ENCODE results near the gene TMEM114.
"Not testable (repeated sequence)": the region's sequence is repeated elsewhere in the genome, so short reads cannot be mapped to it uniquely, and the experiment has no call there.

The TMEM114 gene

DNA sequence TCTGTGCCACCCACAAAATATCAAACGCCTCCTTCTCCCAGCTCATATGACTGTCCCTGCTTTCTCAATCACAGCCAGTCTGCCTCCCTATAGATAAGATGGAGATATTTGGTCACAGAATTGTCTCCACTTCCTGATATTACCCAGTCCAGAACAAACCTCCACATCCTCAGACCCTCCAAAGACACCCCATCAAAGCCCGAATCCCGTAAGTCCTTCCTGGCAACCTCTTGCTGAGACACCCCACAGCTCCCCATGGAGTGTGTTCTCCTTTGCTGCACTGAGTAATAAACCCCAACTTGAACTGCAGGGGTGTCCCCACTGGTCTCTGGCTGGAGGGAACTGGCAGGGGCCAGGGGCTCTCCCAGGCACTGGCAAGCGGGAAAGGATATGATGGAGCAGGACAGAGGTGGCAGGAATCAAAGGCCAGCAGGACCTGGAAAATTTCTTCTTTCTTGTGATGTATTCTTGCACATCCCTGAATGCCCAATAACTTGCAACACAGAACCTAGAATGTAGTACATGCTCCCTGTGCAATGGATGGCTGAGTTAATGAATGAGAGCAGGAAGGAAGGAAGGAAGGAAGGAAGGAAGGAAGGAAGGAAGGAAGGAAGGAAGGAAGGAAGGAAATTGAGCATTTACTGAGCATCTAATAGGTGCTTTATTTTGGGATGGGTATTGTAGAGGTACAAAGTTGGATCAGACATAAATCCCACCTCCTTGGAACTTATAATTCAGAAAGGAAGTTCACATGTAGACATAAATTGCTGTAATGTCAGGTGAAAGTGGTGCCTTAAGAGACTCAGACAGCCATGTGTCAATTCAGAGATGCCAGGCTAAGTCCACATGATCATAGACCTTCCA is 13.9 kb downstream of the TMEM114 start:
- TF ChIP-seq, protein P1, sequence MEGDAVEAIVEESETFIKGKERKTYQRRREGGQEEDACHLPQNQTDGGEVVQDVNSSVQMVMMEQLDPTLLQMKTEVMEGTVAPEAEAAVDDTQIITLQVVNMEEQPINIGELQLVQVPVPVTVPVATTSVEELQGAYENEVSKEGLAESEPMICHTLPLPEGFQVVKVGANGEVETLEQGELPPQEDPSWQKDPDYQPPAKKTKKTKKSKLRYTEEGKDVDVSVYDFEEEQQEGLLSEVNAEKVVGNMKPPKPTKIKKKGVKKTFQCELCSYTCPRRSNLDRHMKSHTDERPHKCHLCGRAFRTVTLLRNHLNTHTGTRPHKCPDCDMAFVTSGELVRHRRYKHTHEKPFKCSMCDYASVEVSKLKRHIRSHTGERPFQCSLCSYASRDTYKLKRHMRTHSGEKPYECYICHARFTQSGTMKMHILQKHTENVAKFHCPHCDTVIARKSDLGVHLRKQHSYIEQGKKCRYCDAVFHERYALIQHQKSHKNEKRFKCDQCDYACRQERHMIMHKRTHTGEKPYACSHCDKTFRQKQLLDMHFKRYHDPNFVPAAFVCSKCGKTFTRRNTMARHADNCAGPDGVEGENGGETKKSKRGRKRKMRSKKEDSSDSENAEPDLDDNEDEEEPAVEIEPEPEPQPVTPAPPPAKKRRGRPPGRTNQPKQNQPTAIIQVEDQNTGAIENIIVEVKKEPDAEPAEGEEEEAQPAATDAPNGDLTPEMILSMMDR (IDR thresholded peaks at IDR 0.05), result no peak
- no peak overlapping the region for H3K27ac Mint-ChIP-seq
- H3K27me3 Mint-ChIP-seq (ENCODE audit: low read depth, poor library complexity), result peaks cover 30% of the 10 kb centered on the region
- H3K9me3 Mint-ChIP-seq, result peaks cover 5% of the 10 kb centered on the region
- H3K4me1 Mint-ChIP-seq, result peaks cover 13% of the 10 kb centered on the region
- DNase-seq, result no peak
- H3K36me3 Mint-ChIP-seq (ENCODE audit: low read depth), result no peaks in the 10 kb centered on the region
- H3K4me3 Mint-ChIP-seq, result no peak overlapping the region

DNA sequence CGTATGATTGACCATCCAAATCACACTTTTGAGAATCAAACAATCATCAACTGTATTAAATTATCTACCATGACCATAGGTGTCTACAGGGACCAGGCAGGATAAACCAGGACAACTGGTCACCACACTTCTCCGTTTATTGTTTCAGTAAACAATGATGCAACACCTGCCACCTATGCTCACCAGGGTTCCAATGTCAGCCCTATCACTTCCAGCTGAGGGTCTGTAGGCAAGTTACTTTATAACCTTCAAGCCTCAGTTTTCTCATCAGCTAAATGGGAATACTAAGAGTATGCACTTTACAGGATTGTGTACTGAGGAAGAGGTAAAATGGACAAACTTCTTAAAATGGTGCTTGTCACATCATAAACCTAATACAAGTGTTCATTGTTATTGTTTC is 14.9 kb downstream of the TMEM114 start:
- peaks cover 17% of the 10 kb centered on the region for H3K4me1 Mint-ChIP-seq

DNA sequence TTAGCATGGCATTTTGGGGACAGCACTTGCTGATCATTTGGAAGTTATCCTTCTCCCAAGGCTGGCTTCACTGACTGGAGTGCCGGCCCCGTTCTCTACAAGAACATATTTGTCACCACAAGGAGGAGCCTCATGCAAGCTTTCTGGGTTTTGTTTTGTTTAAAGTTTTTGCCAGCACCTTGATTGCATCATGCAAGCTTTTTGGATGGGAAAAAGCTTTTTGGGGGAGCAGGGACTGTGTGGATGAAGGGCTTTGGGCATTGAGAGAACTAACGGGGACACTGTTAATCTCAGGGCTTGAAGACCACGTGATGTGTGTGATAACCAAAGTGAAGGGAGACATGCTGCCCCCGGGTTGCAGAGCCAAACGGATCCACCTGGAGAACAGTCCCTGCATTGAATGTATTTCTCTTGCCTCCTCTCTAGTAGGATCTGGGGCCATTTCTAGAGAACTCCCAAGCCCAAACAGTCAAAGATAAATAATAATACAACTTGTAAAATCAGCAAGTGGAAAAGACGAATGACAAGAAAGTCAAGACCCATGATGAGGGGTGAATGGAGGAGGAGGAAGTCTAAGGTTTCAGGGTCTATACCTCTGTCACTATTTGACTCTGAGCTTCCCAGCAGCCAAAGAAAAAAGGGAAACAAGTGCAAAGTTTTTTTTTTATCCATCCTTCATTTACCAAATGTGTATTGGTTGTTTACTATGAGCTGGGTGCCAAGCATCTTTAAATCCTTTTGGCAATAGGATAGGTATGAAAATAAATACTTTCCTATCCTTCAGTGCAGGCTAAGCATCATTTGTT is 17.2 kb downstream of the TMEM114 start:
- Mint-ChIP-seq H3K36me3 (ENCODE audit: low read depth) (no peaks in the 10 kb centered on the region), H3K27ac (no peak overlapping the region), H3K27me3 (ENCODE audit: low read depth, poor library complexity) (peaks cover 26% of the 10 kb centered on the region), H3K4me3 (no peak overlapping the region), H3K9me3 (peaks cover 5% of the 10 kb centered on the region), H3K4me1 (peaks cover 24% of the 10 kb centered on the region)
- DNase-seq, result peak; percentile 22
- TF ChIP-seq, protein P1 (IDR thresholded peaks at IDR 0.05), result peak; percentile 50

More for the DNA sequence above, 14.9 kb downstream of the TMEM114 start:
- no peak for DNase-seq
- peaks cover 32% of the 10 kb centered on the region for H3K27me3 Mint-ChIP-seq (ENCODE audit: low read depth, poor library complexity)
- TF ChIP-seq, protein P1 (IDR thresholded peaks at IDR 0.05), result no peak
- H3K4me3 Mint-ChIP-seq, result no peak overlapping the region
- no peak overlapping the region for H3K27ac Mint-ChIP-seq
- H3K9me3 Mint-ChIP-seq, result peaks cover 5% of the 10 kb centered on the region
- H3K36me3 Mint-ChIP-seq (ENCODE audit: low read depth), result no peaks in the 10 kb centered on the region

DNA sequence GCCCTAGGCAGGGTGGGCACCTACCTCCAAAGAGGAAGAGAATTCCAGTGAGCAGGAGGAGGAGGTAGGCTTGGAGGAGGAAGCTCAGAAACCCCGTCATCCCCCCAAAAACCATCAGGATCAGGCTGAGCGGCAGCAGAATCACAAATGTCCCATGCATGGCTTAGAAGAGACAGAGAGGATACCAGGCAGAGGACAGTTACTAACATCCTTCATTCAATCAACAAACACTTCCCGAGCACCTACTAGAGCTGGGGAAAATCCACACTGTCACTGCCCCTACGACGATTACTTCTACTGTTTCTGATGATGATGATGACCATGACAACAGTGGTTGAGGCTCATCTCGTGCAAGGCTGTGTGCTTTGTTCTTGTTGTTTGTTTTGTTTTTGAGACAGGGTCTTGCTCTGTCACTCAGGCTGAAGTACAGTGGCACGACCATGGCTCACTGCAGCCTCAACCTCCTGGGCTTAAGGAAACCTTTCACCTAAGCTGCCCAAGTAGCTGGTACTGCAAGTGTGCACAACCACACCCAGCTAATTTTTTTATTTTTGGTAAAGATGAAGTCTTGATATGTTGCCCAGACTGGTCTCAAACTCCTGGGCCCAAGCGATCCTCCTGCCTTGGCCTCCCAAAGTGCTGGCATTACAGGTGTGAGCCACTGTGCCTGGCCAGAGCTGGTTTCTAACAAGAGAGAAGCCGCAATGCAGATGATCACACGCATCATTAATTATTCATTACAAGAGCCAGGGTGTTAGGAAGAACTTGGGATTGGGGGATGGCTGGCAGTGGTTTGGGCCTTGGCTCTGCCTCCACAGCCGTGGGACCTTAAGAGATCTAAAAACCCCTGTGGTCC is 18.0 kb downstream of the TMEM114 start:
- H3K9me3 Mint-ChIP-seq, result peaks cover 5% of the 10 kb centered on the region
- H3K4me3 Mint-ChIP-seq, result no peak overlapping the region
- no peak overlapping the region for H3K27ac Mint-ChIP-seq
- H3K27me3 Mint-ChIP-seq (ENCODE audit: low read depth, poor library complexity), result peaks cover 26% of the 10 kb centered on the region
- TF ChIP-seq, protein P1 (IDR thresholded peaks at IDR 0.05), result no peak
- no peaks in the 10 kb centered on the region for H3K36me3 Mint-ChIP-seq (ENCODE audit: low read depth)
- DNase-seq, result no peak
- peaks cover 24% of the 10 kb centered on the region for H3K4me1 Mint-ChIP-seq

DNA sequence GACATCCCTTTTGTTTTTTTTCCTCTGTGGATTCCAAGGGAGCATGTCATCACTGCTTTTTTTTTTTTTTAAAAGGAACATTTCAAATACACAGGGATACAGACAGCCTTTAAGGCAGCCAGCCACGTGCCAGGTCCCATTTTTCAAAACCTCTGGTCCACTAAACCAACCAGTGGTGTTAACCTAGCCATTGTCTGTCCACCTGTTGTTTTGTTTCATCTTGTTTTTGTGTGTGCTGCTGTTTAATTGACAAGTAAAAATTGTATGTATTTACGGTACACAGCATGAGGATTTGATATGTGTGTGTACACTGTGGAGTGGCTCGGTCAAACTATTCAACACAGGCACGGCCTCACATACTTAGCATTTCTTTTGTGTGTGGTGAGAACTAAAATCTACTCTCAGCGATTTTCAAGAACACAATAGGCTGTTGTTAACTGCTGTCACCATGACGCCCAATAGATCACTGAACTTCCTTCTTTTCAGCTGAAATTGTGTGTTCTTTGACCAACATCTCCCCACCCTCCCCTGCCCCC is 19.2 kb downstream of the TMEM114 start:
- peaks cover 24% of the 10 kb centered on the region for H3K4me1 Mint-ChIP-seq
- H3K4me3 Mint-ChIP-seq, result no peak overlapping the region
- peaks cover 5% of the 10 kb centered on the region for H3K9me3 Mint-ChIP-seq
- no peak overlapping the region for H3K27ac Mint-ChIP-seq
- H3K36me3 Mint-ChIP-seq (ENCODE audit: low read depth), result no peaks in the 10 kb centered on the region
- no peak for DNase-seq
- peaks cover 17% of the 10 kb centered on the region for H3K27me3 Mint-ChIP-seq (ENCODE audit: low read depth, poor library complexity)
- TF ChIP-seq, protein P1 (IDR thresholded peaks at IDR 0.05), result no peak

DNA sequence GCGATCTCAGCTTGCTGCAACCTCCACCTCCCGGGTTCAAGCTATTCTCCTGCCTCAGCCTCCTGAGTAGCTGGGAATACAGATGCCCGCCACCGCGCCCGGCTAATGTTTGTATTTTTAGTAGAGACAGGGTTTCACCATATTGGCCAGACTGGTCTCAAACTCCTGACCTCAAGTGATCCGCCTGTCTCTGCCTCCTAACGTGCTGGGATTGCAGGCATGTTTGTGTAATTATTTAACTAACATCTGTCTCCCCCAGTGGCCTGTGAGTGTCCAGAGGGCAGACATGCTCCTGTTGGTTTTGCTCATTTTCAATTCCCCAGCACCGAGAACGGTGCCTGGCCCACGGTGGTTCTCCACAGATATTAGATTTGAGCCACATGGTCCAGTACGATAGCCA is 19.9 kb downstream of the TMEM114 start:
- not testable (repeated sequence) for DNase-seq; H3K27me3 Mint-ChIP-seq (ENCODE audit: low read depth, poor library complexity); H3K36me3 Mint-ChIP-seq (ENCODE audit: low read depth); H3K27ac Mint-ChIP-seq; H3K9me3 Mint-ChIP-seq; H3K4me3 Mint-ChIP-seq
- peaks cover 24% of the 10 kb centered on the region for H3K4me1 Mint-ChIP-seq

Measured in nephron progenitor cell (in vitro differentiated cells).